Natural killer cell treated with Interleukin-12 subunit alpha and Interleukin-12 subunit beta and Interleukin-15 and Interleukin-18, amount 100 ng/mL, for 72 hours (primary cell): ENCODE measurements around the gene PPP6C. TPM values are rescaled to one million over a fixed set of nuclear protein-coding genes. Genes with fewer than 3 reads are reported as not detected.

Experiments
- ATAC-seq, 2 donors: fragments of 150-1000 bp; cut with Tn5 transposase in 1 of 2; sonication (Bioruptor Pico), chemical (Tn5 transposase) in 1 of 2; 2 replicates each; pipeline ENCODE4 v1.10.0; 2021
- DNase-seq: peaks from one replicate; pipeline ENCODE4 v3.0.0; 2022; ENCODE audit warnings: low spot score
- H3K27ac Mint-ChIP-seq, 2 donors: 1 replicate in 1 of 2; 2 replicates in 1 of 2; pipeline ENCODE4 v1.8.0; 2022; ENCODE audit warnings: mixed read lengths in 2 of 2, mild to moderate bottlenecking in 1 of 2, moderate library complexity in 1 of 2
- H3K27me3 Mint-ChIP-seq, 2 donors: 1 replicate in 1 of 2; 2 replicates in 1 of 2; pipeline ENCODE4 v1.8.0; 2022; ENCODE audit warnings: mixed read lengths in 2 of 2
- H3K36me3 Mint-ChIP-seq: one replicate; pipeline ENCODE4 v1.8.0; 2022; ENCODE audit warnings: mixed read lengths
- H3K4me1 Mint-ChIP-seq, 2 donors: 1 replicate in 1 of 2; 2 replicates in 1 of 2; pipeline ENCODE4 v1.8.0; 2022; ENCODE audit warnings: low read depth in 2 of 2, mixed read lengths in 2 of 2, mild to moderate bottlenecking in 1 of 2
- H3K4me3 Mint-ChIP-seq: one replicate; pipeline ENCODE4 v1.8.0; 2022; ENCODE audit warnings: mixed read lengths
- H3K9me3 Mint-ChIP-seq: 2 replicates; pipeline ENCODE4 v1.8.0; 2022; ENCODE audit warnings: mixed read lengths
- total RNA-seq, 2 donors: library from RNA; stranded (reverse); gene quantifications; one replicate each; pipeline ENCODE4 v1.2.3, GENCODE V29; 2022

PPP6C gene
- total RNA-seq, 2 donors from 2014 or later, result 47.5 to 50.5 TPM

DNA sequence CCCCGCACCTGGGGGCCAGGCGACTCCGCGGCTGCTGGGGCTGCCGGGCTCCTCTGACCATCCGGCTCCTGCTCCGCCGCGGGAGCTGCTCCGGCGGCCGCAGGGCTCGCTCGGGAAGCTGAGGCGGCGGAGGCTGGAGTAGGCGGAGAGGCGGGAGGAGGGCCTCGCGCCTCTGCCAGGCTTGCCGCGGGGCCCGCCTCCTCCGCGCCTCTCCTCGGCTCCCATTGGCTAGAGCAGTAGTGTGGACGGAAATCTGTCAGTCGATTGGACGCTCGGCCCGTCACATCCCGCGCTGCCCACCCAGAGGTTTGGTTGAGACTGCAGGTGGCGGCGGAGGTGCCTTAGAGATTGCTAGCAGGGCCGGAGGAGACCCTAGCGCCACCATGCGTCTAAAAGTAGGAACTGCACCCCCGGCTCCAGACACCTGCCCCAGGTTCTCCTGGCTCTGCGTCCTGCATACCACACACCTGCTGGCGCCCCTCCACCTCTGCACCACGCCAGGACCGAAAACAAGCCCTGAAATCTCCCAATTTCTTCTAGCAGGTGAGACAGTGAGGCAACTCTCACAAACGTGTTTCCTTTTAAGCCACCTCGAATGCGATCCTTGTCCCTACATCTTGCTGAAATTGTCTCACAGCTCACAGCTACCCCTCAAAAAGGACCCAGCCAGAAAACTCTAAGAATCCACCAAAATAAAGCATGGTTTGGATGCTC, 46.1 kb downstream of the PPP6C start, which contains the start of gene SCAI:
Gene SCAI, minus strand, starts transcription at position 152 of the 714 bp plus-strand sequence. Its CDS starts 91 bp downstream, at position 61.
- Mint-ChIP-seq H3K27me3 (no peaks in the 10 kb centered on the region), H3K27ac (peak within 1 kb of the TSS; percentile 62 to 89), H3K9me3 (no peaks in the 10 kb centered on the region), H3K36me3 (no peaks in the 10 kb centered on the region), H3K4me1 (peaks cover 24% of the 10 kb centered on the region in 2 donors), H3K4me3 (peak within 1 kb of the TSS; percentile 99)
- DNase-seq (peak; percentile 99), ATAC-seq (peak; percentile 100)

DNA sequence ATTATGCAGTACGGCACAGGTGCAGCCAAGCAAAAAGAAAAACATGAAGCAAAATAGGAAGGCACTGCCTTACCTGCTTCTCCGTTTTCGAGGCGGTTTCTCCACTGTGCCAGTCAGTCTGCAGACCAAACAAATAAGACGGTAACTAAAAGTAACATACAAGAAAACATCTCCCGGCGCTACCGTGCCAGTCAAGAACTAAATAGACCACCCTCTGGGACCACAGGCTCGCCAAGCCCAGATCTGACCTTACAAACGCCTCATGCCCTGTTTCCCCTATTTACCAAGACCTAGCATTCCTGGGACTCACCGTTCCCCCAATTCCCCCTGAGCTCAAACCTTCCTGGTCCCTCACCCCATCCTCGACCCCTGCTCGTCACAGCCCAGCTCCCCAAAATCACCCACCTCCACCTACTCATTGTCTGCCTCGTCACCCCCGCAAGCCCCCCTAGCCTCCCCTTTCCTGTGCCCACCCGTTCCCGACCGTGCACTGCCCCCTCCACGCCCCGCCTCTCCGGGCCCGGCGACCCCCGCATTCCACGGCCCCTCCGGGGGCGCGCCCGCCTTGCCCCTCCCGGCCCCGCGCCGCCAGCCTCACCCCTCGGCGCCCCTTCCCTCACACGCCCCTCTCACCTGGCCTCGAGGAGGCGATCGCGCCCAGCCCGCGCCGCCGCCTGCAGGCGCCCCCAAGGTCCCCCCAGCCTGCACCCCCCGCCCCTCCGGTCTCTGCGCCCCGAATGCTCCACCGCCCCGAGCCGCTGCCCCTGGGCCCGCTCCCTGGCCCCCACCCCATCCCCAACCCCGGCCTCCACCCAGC, 46.8 kb downstream of the PPP6C start:
- peak overlapping the region; percentile 62 to 89 for H3K27ac Mint-ChIP-seq
- no peaks in the 10 kb centered on the region for H3K36me3 Mint-ChIP-seq
- DNase-seq, result peak; percentile 61
- ATAC-seq, result no peak
- peaks cover 24% of the 10 kb centered on the region in 2 donors for H3K4me1 Mint-ChIP-seq
- peak overlapping the region; percentile 99 for H3K4me3 Mint-ChIP-seq
- no peaks in the 10 kb centered on the region for H3K9me3 Mint-ChIP-seq
- H3K27me3 Mint-ChIP-seq, result no peaks in the 10 kb centered on the region

DNA sequence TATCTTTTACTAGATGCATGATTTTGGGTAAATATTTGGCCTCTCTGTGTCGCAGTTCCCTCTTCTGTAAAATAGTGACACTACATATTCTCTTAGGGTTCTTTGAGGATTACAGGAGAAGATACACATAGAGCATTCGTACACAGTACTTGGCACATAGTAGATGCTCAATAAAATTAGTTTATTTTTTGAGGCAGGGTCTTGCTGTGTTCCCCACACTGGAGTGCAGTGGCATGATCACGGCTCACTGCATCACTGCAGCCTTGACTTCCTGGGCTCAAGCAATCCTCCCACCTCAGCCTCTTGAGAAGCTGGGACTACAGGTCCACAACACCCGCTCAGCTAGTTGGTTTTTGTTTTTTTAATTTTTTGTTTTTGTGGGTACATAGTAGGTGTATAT, 47.9 kb downstream of the PPP6C start:
- Mint-ChIP-seq H3K4me1 (peaks cover 24% of the 10 kb centered on the region in 2 donors), H3K27me3 (no peaks in the 10 kb centered on the region), H3K4me3 (peak overlapping the region; percentile 99), H3K27ac (peak overlapping the region in 1 of 2 donors; percentile 89), H3K36me3 (no peaks in the 10 kb centered on the region), H3K9me3 (no peaks in the 10 kb centered on the region)
- no peak for ATAC-seq
- DNase-seq, result no peak

DNA sequence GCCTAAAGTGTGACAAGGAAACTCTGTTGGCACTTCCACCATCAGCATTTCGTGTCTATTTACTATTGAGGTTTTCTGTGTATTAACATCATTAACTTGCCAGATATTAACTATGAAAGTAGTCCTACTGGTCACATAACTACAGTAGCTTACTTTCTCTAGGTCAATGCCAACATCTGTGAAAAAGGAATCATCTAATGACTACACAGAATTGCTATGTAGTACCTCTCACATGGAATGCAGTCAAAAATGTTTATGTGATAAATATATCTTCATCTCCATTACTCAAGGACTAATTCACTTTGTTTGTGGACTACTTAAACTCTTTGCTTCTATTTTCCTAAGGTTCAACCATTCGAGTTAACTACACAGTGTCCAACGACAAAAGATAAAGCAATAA, 48.4 kb downstream of the PPP6C start:
- DNase-seq (no peak), ATAC-seq (no peak)
- H3K27me3 Mint-ChIP-seq, result no peaks in the 10 kb centered on the region
- H3K4me3 Mint-ChIP-seq, result peak overlapping the region; percentile 99
- H3K27ac Mint-ChIP-seq, result no peak overlapping the region
- H3K4me1 Mint-ChIP-seq, result peaks cover 24% of the 10 kb centered on the region in 2 donors
- no peaks in the 10 kb centered on the region for H3K9me3 Mint-ChIP-seq
- no peaks in the 10 kb centered on the region for H3K36me3 Mint-ChIP-seq

DNA sequence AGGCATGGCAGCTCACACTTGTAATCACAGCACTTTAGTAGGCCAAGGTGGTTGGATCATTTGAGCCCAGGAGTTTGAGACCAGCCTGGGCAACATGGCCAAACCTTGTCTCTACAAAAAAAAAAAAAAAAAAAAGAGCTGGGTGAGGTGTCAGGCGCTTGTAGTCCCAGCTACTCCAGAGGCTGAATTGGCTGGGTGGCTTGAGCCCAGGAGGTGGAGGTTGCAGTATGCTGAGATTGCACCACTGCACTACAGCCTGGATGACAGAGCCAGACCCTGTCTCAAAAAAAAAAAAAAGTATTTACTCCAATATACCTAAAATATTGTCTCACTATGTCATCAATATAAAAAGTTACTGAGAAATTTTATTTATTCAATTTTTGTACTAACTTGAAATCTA, 49.0 kb downstream of the PPP6C start:
- H3K4me3 Mint-ChIP-seq, result no peak overlapping the region
- H3K9me3 Mint-ChIP-seq, result no peaks in the 10 kb centered on the region
- DNase-seq, result no peak
- ATAC-seq, result no peak
- no peaks in the 10 kb centered on the region for H3K27me3 Mint-ChIP-seq
- peaks cover 24% of the 10 kb centered on the region in 2 donors for H3K4me1 Mint-ChIP-seq
- no peaks in the 10 kb centered on the region for H3K36me3 Mint-ChIP-seq
- H3K27ac Mint-ChIP-seq, result no peak overlapping the region

DNA sequence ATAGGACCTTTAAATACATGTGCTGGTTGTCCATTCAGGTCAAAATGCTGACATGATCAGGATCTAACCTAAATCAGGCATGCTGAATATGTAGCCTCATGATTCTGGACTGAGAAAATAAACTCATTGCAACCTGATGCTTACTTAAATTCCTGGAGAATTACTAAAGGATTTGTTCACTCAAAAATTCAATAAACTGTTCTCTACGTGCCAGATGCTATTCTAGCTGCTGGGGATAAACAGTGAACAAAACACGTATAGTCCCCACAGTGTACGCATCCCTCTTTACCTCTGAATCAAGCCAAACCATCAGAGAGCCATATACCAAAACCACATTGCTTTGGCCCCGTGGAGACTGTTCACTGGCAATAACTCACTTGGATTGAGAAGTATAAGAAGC, 52.4 kb downstream of the PPP6C start:
- no peaks in the 10 kb centered on the region for H3K36me3 Mint-ChIP-seq
- DNase-seq, result no peak
- ATAC-seq, result no peak
- H3K9me3 Mint-ChIP-seq, result no peaks in the 10 kb centered on the region
- no peak overlapping the region for H3K27ac Mint-ChIP-seq
- peaks cover 23 to 26% of the 10 kb centered on the region in 2 donors for H3K4me1 Mint-ChIP-seq
- no peaks in the 10 kb centered on the region for H3K27me3 Mint-ChIP-seq
- H3K4me3 Mint-ChIP-seq, result no peak overlapping the region

DNA sequence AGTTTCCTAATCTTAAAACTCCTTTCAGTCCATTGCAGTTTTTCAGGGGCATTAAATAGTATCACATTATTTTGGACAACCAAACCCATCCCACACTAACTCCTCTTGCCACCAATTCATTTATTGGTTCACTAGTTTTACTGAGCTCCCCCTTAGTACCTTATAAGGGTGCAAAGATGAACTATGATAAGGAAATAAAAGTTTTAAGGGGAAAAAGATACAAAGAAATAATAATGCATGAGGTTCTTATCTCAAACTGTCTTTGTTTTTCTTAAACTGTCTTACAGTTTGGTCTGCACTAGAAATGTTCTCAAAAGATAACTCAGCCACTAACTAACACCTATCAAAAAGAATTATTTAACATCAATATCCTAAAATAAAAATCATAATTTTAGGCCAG, 54.6 kb downstream of the PPP6C start:
- Mint-ChIP-seq H3K36me3 (no peaks in the 10 kb centered on the region), H3K4me3 (no peak overlapping the region)

DNA sequence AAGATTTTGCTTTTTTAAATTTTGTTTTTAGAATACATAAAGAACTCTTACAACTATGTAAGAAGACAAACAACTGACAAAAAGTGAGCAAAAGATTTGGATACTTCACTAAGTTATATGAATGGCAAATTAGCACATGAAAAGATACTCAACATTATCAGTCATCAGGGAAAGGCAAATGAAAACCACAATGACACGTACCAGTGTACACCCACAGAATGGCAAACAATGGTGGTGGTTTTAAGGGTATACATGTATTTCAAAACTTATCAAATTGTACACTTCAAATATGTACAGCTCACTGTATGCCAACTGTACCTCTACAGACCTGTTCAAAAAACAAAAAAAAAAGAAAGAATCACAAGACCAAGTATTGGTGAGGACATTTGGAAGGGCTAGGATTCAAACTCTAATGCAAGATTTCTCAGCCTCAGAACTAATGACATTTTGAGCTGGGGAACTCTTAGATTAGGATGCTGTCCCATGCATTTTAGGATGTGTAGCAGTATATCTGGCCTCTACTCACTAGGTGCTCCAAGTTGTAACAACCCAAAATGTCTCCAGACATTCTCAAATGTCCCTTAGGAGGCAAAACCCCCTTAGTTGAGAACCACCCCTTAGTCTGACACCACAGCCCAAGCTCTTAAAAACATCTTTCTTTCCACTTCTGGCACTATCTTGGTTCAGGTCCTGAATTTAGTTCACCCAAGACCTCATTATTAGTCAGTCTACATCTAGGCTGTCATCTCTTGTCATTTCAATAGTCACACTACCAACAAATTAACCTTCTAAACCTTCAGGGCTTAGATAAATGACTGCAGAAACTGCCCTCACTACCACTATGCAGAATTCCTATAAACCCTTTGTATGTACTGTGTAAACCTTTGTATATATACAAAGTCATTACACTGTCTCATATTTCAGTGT, 55.9 kb downstream of the PPP6C start:
- peaks cover 12 to 19% of the 10 kb centered on the region in 2 donors for H3K4me1 Mint-ChIP-seq
- H3K4me3 Mint-ChIP-seq, result peak overlapping the region; percentile 5
- H3K36me3 Mint-ChIP-seq, result no peaks in the 10 kb centered on the region
- H3K27me3 Mint-ChIP-seq, result no peaks in the 10 kb centered on the region
- no peak for DNase-seq
- ATAC-seq, result peak; percentile 71 to 92
- no peaks in the 10 kb centered on the region for H3K9me3 Mint-ChIP-seq
- H3K27ac Mint-ChIP-seq, result peak overlapping the region; percentile 5 to 67

More for the DNA sequence above, 54.6 kb downstream of the PPP6C start:
- Mint-ChIP-seq H3K9me3 (no peaks in the 10 kb centered on the region), H3K4me1 (peaks cover 19 to 26% of the 10 kb centered on the region in 2 donors), H3K27me3 (no peaks in the 10 kb centered on the region), H3K27ac (no peak overlapping the region)
- ATAC-seq, result no peak
- no peak for DNase-seq

DNA sequence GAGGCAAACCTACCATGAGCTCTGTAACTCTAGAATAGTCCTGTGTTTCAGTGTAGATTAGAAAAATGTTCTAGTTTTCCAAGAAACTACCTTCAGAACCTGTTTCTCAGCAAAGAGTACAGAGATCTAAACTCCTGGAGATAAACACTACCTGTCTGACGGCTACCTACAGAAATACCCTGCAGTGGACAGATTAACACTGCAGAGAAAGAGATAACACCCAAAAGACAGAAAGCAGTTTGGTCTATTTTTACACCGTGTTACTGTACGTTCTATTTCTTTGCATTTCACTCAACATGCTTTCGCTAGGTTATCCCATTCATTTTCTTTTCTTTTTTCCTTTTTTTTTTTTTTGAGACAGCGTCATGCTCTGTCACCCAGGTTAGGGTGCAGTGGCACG, 57.8 kb downstream of the PPP6C start:
- no peak overlapping the region for H3K27ac Mint-ChIP-seq
- H3K4me1 Mint-ChIP-seq, result peaks cover 15 to 23% of the 10 kb centered on the region in 2 donors
- H3K4me3 Mint-ChIP-seq, result no peak overlapping the region
- DNase-seq (no peak), ATAC-seq (no peak)
- no peaks in the 10 kb centered on the region for H3K27me3 Mint-ChIP-seq
- no peaks in the 10 kb centered on the region for H3K36me3 Mint-ChIP-seq
- H3K9me3 Mint-ChIP-seq, result no peaks in the 10 kb centered on the region

DNA sequence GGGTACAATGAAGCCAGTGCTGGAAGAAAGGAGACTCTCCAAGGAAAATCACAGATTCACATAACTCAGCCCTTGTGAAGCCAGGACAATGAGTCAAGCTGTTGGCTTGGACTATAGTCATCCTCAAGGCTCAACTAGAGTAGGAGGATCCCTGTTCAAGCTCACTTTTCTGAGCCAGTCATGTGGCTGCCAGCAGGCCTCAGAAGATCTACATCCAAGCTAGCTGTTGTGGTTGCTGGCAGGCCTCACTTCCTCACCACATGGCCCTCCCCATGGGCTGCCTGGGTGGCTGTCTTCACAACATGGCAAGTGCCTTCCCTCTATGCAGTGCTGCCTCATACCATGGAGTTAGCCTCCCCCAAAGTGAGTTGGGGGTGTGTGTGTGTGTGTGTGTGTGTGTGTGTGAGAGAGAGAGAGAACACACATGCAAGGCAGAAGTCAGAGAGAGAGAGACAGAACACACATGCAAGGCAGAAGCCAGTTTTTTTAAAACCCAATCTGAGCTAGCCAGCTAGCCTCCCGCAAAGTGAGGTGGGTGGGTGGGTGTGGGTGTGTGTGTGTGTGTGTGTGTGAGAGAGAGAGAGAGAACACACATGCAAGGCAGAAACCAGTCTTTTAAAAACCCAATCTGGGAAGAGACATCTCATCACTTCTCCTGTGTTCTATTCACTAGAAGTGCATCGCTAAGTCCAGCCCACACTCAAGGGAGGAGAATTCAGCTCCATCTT, 63.4 kb downstream of the PPP6C start:
- ATAC-seq, result peak; percentile 96 to 100
- peak overlapping the region; percentile 79 to 86 for H3K27ac Mint-ChIP-seq
- no peaks in the 10 kb centered on the region for H3K36me3 Mint-ChIP-seq
- H3K27me3 Mint-ChIP-seq, result no peaks in the 10 kb centered on the region
- peaks cover 14 to 22% of the 10 kb centered on the region in 2 donors for H3K4me1 Mint-ChIP-seq
- H3K4me3 Mint-ChIP-seq, result peak overlapping the region; percentile 71
- peak; percentile 81 for DNase-seq
- H3K9me3 Mint-ChIP-seq, result no peaks in the 10 kb centered on the region

DNA sequence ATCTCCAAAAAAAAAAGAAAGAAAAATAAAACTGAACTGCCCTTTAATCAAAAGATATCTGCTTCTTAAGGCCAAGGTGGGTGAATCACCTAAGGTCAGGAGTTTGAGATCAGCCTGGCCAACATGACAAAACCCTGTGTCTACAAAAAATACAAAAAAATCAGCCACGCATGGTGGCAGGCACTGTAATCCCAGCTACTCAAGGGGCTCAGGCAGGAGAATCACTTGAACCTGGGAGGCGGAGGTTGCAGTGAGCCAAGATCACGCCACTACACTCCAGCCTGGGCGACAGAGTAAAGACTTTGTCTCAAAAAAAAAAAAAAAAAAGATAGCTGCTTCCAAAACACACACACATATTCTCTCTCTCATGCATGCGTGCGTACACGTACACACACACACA, 64.1 kb downstream of the PPP6C start:
- DNase-seq, result no peak
- no peaks in the 10 kb centered on the region for H3K9me3 Mint-ChIP-seq
- ATAC-seq, result no peak
- peaks cover 14 to 22% of the 10 kb centered on the region in 2 donors for H3K4me1 Mint-ChIP-seq
- peak overlapping the region; percentile 79 to 86 for H3K27ac Mint-ChIP-seq
- peak overlapping the region; percentile 71 for H3K4me3 Mint-ChIP-seq
- no peaks in the 10 kb centered on the region for H3K27me3 Mint-ChIP-seq
- H3K36me3 Mint-ChIP-seq, result no peaks in the 10 kb centered on the region

DNA sequence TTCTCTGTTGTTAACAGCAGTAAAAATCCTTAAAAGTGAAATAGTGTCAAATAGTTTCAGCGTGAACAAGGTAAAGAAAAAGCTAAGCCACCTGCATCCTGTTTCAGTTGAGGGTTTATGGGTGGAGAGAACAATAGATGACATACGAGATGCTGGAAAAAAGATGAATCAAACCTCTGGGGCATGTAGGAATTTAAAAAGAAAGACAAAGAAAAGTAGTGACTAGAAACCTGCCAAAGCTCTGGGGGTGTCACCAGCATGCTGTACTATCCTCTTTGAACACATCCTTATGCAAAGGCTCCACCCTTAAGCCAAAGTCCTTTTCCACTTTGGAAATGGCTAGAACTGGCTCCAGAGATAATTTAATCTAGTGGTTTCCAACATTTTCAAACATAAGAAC, 68.5 kb downstream of the PPP6C start:
- H3K9me3 Mint-ChIP-seq, result no peaks in the 10 kb centered on the region
- DNase-seq (no peak), ATAC-seq (no peak)
- H3K27me3 Mint-ChIP-seq, result no peaks in the 10 kb centered on the region
- no peak overlapping the region for H3K4me3 Mint-ChIP-seq
- no peak overlapping the region for H3K27ac Mint-ChIP-seq
- H3K4me1 Mint-ChIP-seq, result peaks cover 12 to 14% of the 10 kb centered on the region in 2 donors
- H3K36me3 Mint-ChIP-seq, result no peaks in the 10 kb centered on the region
